ENCODE data around the gene HMCES. TPM values are rescaled to one million over a fixed set of nuclear protein-coding genes. Genes with fewer than 3 reads are reported as not detected.

The HMCES gene
- total RNA-seq, 1 donor from 2014 or later = 36.4 TPM

DNA sequence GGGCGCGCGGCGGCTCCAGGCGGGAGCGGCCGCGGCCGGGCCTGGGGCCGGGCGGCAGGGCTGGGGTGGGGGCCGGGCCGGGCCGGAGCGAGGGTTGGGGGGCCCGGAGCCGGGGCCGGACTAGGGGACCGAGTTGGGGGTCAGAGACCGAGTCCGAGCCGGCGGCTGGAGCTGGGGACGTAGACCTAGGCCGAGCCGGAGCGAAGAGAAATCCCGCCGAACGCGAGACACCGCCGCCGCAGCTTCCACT lies 37.3 kb downstream of the HMCES start:
- no peak overlapping the region for H3K27ac Mint-ChIP-seq (ENCODE audit: unreplicated experiment)
- peaks cover 5% of the 10 kb centered on the region for H3K4me1 Mint-ChIP-seq (ENCODE audit: unreplicated experiment)

DNA sequence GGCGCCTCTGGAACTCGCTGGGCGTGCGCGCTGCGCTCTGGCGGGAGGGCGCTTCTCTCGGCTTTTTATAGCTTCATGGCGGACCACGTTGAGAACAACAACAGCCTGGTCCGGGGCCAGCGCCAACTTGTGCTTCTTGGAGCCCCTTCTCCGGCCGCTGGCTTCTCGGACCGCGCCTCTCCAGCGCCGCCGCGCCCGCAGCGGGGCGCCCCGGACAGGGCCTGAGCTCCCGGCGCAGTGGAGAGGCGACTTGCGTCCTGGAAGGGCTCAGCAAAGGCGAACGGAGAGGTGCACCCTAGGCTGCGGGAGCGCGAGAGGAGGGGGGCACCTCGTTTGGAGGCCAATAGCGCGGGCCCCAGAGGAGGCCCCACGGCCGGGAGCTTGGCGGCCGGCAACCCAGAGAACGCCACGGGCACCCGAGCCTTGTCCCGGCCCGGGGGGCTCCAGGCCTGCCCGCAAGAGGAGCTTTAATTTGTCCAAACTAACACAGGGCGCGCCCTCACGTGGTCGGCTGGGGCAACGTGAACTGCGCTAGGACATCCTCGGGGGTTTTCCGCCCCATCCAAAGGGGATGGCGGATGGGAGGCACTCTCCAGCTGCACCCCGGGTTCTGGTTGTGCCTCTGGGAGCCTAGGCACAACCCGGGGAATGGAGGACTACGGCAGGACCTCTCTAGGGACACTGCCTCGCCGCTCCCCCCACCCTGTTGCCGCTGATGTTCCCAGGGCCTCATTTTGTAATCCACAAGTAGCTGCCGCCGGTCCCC lies 37.8 kb downstream of the HMCES start:
- Mint-ChIP-seq H3K4me3 (ENCODE audit: unreplicated experiment) (peak overlapping the region; percentile 82), H3K9me3 (ENCODE audit: unreplicated experiment) (no peaks in the 10 kb centered on the region), H3K27me3 (ENCODE audit: unreplicated experiment) (peaks cover 20% of the 10 kb centered on the region), H3K27ac (ENCODE audit: unreplicated experiment) (no peak overlapping the region), H3K4me1 (ENCODE audit: unreplicated experiment) (peaks cover 5% of the 10 kb centered on the region), H3K36me3 (ENCODE audit: low read depth, unreplicated experiment) (peaks cover 13% of the 10 kb centered on the region)
- peak; percentile 91 for DNase-seq (ENCODE audit: low spot score)
- TF ChIP-seq, protein P1, sequence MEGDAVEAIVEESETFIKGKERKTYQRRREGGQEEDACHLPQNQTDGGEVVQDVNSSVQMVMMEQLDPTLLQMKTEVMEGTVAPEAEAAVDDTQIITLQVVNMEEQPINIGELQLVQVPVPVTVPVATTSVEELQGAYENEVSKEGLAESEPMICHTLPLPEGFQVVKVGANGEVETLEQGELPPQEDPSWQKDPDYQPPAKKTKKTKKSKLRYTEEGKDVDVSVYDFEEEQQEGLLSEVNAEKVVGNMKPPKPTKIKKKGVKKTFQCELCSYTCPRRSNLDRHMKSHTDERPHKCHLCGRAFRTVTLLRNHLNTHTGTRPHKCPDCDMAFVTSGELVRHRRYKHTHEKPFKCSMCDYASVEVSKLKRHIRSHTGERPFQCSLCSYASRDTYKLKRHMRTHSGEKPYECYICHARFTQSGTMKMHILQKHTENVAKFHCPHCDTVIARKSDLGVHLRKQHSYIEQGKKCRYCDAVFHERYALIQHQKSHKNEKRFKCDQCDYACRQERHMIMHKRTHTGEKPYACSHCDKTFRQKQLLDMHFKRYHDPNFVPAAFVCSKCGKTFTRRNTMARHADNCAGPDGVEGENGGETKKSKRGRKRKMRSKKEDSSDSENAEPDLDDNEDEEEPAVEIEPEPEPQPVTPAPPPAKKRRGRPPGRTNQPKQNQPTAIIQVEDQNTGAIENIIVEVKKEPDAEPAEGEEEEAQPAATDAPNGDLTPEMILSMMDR (IDR thresholded peaks at IDR 0.05; ENCODE audit: unreplicated experiment) = no peak

More for the DNA sequence above, 37.3 kb downstream of the HMCES start:
- Mint-ChIP-seq H3K36me3 (ENCODE audit: low read depth, unreplicated experiment) (peaks cover 15% of the 10 kb centered on the region), H3K4me3 (ENCODE audit: unreplicated experiment) (peak overlapping the region; percentile 82), H3K27me3 (ENCODE audit: unreplicated experiment) (peaks cover 20% of the 10 kb centered on the region), H3K9me3 (ENCODE audit: unreplicated experiment) (no peaks in the 10 kb centered on the region)
- TF ChIP-seq, protein P1 (IDR thresholded peaks at IDR 0.05; ENCODE audit: unreplicated experiment) = no peak
- DNase-seq (ENCODE audit: low spot score) = no peak

DNA sequence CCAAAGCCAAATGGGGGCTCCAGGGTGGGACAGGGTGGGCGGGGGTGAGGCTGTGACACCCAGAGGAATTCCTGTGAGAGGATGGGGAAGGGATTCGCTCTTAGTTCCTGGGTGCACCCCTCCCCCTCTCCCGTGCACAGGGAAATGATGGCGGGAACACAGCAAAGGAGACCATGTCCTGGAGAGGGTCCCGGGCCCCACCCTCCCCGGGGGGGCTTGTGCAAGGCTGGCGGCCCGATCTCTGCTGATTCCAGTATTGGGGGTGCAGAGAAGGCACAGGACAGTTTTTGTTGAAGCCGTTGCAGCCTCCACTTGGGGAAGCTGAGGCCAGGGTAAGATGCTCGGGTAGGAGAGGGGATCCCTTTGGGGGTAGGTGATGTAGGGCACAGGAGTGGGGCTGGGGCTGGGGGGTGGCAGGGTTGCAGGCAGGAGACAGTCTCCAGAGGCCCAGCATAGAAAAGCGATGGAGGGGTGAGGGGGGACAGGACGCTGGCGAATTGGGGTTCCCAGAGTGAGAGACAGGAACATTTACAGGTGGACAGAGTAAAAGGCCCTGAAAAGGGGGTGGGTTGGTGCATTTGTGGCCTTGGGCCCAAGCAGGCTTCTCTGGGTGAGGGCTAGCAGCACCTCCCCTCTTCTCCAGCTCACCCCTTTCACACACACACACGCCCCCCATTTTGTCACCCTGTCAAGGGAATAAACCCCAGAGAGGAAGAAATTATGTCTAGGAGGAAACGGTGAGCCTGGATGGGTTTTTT lies 38.5 kb downstream of the HMCES start:
- peaks cover 5% of the 10 kb centered on the region for H3K4me1 Mint-ChIP-seq (ENCODE audit: unreplicated experiment)
- peaks cover 20% of the 10 kb centered on the region for H3K27me3 Mint-ChIP-seq (ENCODE audit: unreplicated experiment)
- TF ChIP-seq, protein P1 (IDR thresholded peaks at IDR 0.05; ENCODE audit: unreplicated experiment) = no peak
- peaks cover 13% of the 10 kb centered on the region for H3K36me3 Mint-ChIP-seq (ENCODE audit: low read depth, unreplicated experiment)
- no peak for DNase-seq (ENCODE audit: low spot score)
- H3K27ac Mint-ChIP-seq (ENCODE audit: unreplicated experiment) = no peak overlapping the region
- no peaks in the 10 kb centered on the region for H3K9me3 Mint-ChIP-seq (ENCODE audit: unreplicated experiment)
- peak overlapping the region; percentile 67 for H3K4me3 Mint-ChIP-seq (ENCODE audit: unreplicated experiment)

DNA sequence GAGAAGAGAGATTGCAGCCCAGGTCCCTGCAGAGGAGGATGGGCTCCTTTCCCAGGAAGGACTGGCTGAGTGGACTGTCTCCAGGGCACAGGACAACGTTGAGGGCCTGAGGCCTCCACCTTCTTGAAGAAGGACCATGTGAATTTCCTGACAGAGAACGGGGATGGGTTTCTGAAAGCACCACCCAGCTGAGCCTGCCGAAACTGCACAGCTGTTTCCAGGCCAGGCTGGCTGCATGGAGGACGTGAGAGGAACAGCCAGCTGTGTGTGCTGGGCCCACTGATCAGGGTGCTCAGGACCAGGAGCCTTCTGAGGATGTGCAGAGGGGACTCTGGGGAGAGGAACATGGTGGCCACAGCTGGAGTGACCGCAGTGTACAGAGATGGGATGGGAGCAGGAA lies 39.2 kb downstream of the HMCES start:
- peaks cover 5% of the 10 kb centered on the region for H3K4me1 Mint-ChIP-seq (ENCODE audit: unreplicated experiment)

More for the DNA sequence above, 39.2 kb downstream of the HMCES start:
- Mint-ChIP-seq H3K9me3 (ENCODE audit: unreplicated experiment) (no peaks in the 10 kb centered on the region), H3K27me3 (ENCODE audit: unreplicated experiment) (peaks cover 17% of the 10 kb centered on the region), H3K36me3 (ENCODE audit: low read depth, unreplicated experiment) (peaks cover 10% of the 10 kb centered on the region), H3K4me3 (ENCODE audit: unreplicated experiment) (no peak overlapping the region), H3K27ac (ENCODE audit: unreplicated experiment) (no peak overlapping the region)
- TF ChIP-seq, protein P1 (IDR thresholded peaks at IDR 0.05; ENCODE audit: unreplicated experiment) = no peak
- DNase-seq (ENCODE audit: low spot score) = no peak
